PFSK-1 (cell line): ENCODE measurements around the gene LASP1.

ENCODE experiments used
- FOXP2 ChIP-seq: optimal IDR thresholded peaks from 2 replicates; pipeline ENCODE3; 2011; ENCODE audit warnings: borderline replicate concordance, control low read depth, inconsistent platforms; ENCODE audit not compliant: insufficient read depth; ENCODE audit errors: extremely low read length, extremely low read depth
- POLR2AphosphoS5 ChIP-seq: IDR thresholded peaks from 2 replicates; pipeline ENCODE4 v1.6.1; 2012; ENCODE audit warnings: low read depth, mild to moderate bottlenecking, control low read depth, low read length, moderate library complexity
- REST ChIP-seq, 2 experiments: IDR thresholded peaks; 2 replicates each; pipeline versions ENCODE4 v1.6.1 to v1.8.0; 2011 to 2012; ENCODE audit warnings: low read depth in 2 of 2, low read length in 2 of 2, control low read depth in 1 of 2, inconsistent platforms in 1 of 2, mild to moderate bottlenecking in 1 of 2, moderate library complexity in 1 of 2; ENCODE audit not compliant: insufficient read depth in 1 of 2
- SIN3A ChIP-seq: IDR thresholded peaks from 2 replicates; pipeline ENCODE4 v1.6.1; 2012; ENCODE audit warnings: mild to moderate bottlenecking, low read length, moderate library complexity, borderline replicate concordance; ENCODE audit not compliant: insufficient read depth
- TAF1 ChIP-seq: IDR thresholded peaks from 2 replicates; pipeline ENCODE4 v1.6.1; 2012; ENCODE audit warnings: low read length, control low read depth, borderline replicate concordance; ENCODE audit not compliant: insufficient read depth

LASP1 gene

GRCh38 chr17:38940404-38940803, 70.5 kb downstream of the LASP1 start:
- TF ChIP-seq TAF1 (no peak), SIN3A (no peak), FOXP2 (no peak), POLR2AphosphoS5 (no peak), REST (IDR thresholded peaks at IDR 0.05; ENCODE audit: insufficient read depth in 1 of 2, low read depth in 2 of 2, low read length in 2 of 2) (no peak)

- no peak for TF ChIP-seq TAF1
- TF ChIP-seq FOXP2 = no peak
- no peak for TF ChIP-seq POLR2AphosphoS5
- TF ChIP-seq REST (IDR thresholded peaks at IDR 0.05; ENCODE audit: insufficient read depth in 1 of 2, low read depth in 2 of 2, low read length in 2 of 2) = no peak
- no peak for TF ChIP-seq SIN3A
These were observed 73.0 kb downstream of the LASP1 start for GRCh38 chr17:38942696-38943334.

GRCh38 chr17:38943607-38944006, 73.7 kb downstream of the LASP1 start:
- TF ChIP-seq REST (IDR thresholded peaks at IDR 0.05; ENCODE audit: insufficient read depth in 1 of 2, low read depth in 2 of 2, low read length in 2 of 2) (no peak), FOXP2 (no peak), SIN3A (no peak), TAF1 (no peak), POLR2AphosphoS5 (no peak)

GRCh38 chr17:38947189-38947588, 77.3 kb downstream of the LASP1 start:
- TF ChIP-seq FOXP2 = no peak
- no peak for TF ChIP-seq POLR2AphosphoS5
- TF ChIP-seq REST (IDR thresholded peaks at IDR 0.05; ENCODE audit: insufficient read depth in 1 of 2, low read depth in 2 of 2, low read length in 2 of 2) = no peak
- no peak for TF ChIP-seq TAF1
- no peak for TF ChIP-seq SIN3A

- TF ChIP-seq SIN3A (no peak), POLR2AphosphoS5 (no peak), REST (IDR thresholded peaks at IDR 0.05; ENCODE audit: insufficient read depth in 1 of 2, low read depth in 2 of 2, low read length in 2 of 2) (no peak), TAF1 (no peak), FOXP2 (no peak)
These were observed 88.5 kb downstream of the LASP1 start for GRCh38 chr17:38958326-38958725.
